ENCODE results near the gene MORC4.

The MORC4 gene

GRCh38 chrX:106936246-106936645, 63.8 kb downstream of the MORC4 start:
- TF ChIP-seq GATA3 (IDR thresholded peaks at IDR 0.05; ENCODE audit: low read depth, low read length) (no peak), GATA2 (IDR thresholded peaks at IDR 0.05; ENCODE audit: low read depth, low read length) (no peak)

GRCh38 chrX:106935175-106935574, 64.8 kb downstream of the MORC4 start:
- no peak for TF ChIP-seq GATA3 (IDR thresholded peaks at IDR 0.05; ENCODE audit: low read depth, low read length)
- no peak for TF ChIP-seq GATA2 (IDR thresholded peaks at IDR 0.05; ENCODE audit: low read depth, low read length)

- TF ChIP-seq GATA2 (IDR thresholded peaks at IDR 0.05; ENCODE audit: low read depth, low read length) (peak; percentile 8; the same call in 1 of the 2 replicates), GATA3 (IDR thresholded peaks at IDR 0.05; ENCODE audit: low read depth, low read length) (no peak)
Measured at GRCh38 chrX:106933538-106933961, 66.5 kb downstream of the MORC4 start.

- no peak for TF ChIP-seq GATA2 (IDR thresholded peaks at IDR 0.05; ENCODE audit: low read depth, low read length)
- no peak for TF ChIP-seq GATA3 (IDR thresholded peaks at IDR 0.05; ENCODE audit: low read depth, low read length)
Measured at GRCh38 chrX:106932960-106933537, 67.0 kb downstream of the MORC4 start.

- TF ChIP-seq GATA3 (IDR thresholded peaks at IDR 0.05; ENCODE audit: low read depth, low read length) (no peak), GATA2 (IDR thresholded peaks at IDR 0.05; ENCODE audit: low read depth, low read length) (no peak)
Measured at GRCh38 chrX:106932492-106932923, 67.5 kb downstream of the MORC4 start.

- TF ChIP-seq GATA2 (IDR thresholded peaks at IDR 0.05; ENCODE audit: low read depth, low read length) (no peak), GATA3 (IDR thresholded peaks at IDR 0.05; ENCODE audit: low read depth, low read length) (no peak)
Measured at GRCh38 chrX:106931831-106932491, 68.1 kb downstream of the MORC4 start.

GRCh38 chrX:106928227-106928626, 71.8 kb downstream of the MORC4 start:
- TF ChIP-seq GATA2 (IDR thresholded peaks at IDR 0.05; ENCODE audit: low read depth, low read length) (no peak), GATA3 (IDR thresholded peaks at IDR 0.05; ENCODE audit: low read depth, low read length) (no peak)

GRCh38 chrX:106927700-106928099, 72.3 kb downstream of the MORC4 start:
- TF ChIP-seq GATA3 (IDR thresholded peaks at IDR 0.05; ENCODE audit: low read depth, low read length) = no peak
- no peak for TF ChIP-seq GATA2 (IDR thresholded peaks at IDR 0.05; ENCODE audit: low read depth, low read length)

- no peak for TF ChIP-seq GATA3 (IDR thresholded peaks at IDR 0.05; ENCODE audit: low read depth, low read length)
- no peak for TF ChIP-seq GATA2 (IDR thresholded peaks at IDR 0.05; ENCODE audit: low read depth, low read length)
Measured at GRCh38 chrX:106927023-106927422, 73.0 kb downstream of the MORC4 start.

GRCh38 chrX:106921637-106922036, 78.4 kb downstream of the MORC4 start:
- no peak for TF ChIP-seq GATA3 (IDR thresholded peaks at IDR 0.05; ENCODE audit: low read depth, low read length)
- no peak for TF ChIP-seq GATA2 (IDR thresholded peaks at IDR 0.05; ENCODE audit: low read depth, low read length)

- TF ChIP-seq GATA3 (IDR thresholded peaks at IDR 0.05; ENCODE audit: low read depth, low read length) (no peak), GATA2 (IDR thresholded peaks at IDR 0.05; ENCODE audit: low read depth, low read length) (no peak)
Measured at GRCh38 chrX:106919932-106920452, 80.0 kb downstream of the MORC4 start, which contains the start of gene CLDN2. CLDN2 (plus strand) TSS chrX:106920402; CDS start chrX:106928229, 7,827 bp downstream.

GRCh38 chrX:106917830-106918500, 82.0 kb downstream of the MORC4 start:
- TF ChIP-seq GATA3 (IDR thresholded peaks at IDR 0.05; ENCODE audit: low read depth, low read length) = no peak
- no peak for TF ChIP-seq GATA2 (IDR thresholded peaks at IDR 0.05; ENCODE audit: low read depth, low read length)

GRCh38 chrX:106912864-106913263, 87.1 kb downstream of the MORC4 start:
- TF ChIP-seq GATA2 (IDR thresholded peaks at IDR 0.05; ENCODE audit: low read depth, low read length) (no peak), GATA3 (IDR thresholded peaks at IDR 0.05; ENCODE audit: low read depth, low read length) (no peak)

- no peak for TF ChIP-seq GATA2 (IDR thresholded peaks at IDR 0.05; ENCODE audit: low read depth, low read length)
- TF ChIP-seq GATA3 (IDR thresholded peaks at IDR 0.05; ENCODE audit: low read depth, low read length) = no peak
Measured at GRCh38 chrX:106906361-106906760, 93.7 kb downstream of the MORC4 start.

Data from SH-SY5Y (cell line).